Stimulated activated CD4-positive, alpha-beta T cell treated with anti-CD3 and anti-CD28 coated beads, TNF-alpha, amount 100 ng/mL, for 1 hour (primary cell): ENCODE results near the gene MATN4.
A peak's percentile ranks its signal among the peaks of the same experiment; 100 is the strongest.

ENCODE experiments used
- DNase-seq, 3 donors: peaks; one replicate each; pipeline ENCODE4 v3.0.0-alpha.2; 2020; ENCODE audit warnings: low read depth in 3 of 3, low spot score in 1 of 3

The MATN4 gene

DNA sequence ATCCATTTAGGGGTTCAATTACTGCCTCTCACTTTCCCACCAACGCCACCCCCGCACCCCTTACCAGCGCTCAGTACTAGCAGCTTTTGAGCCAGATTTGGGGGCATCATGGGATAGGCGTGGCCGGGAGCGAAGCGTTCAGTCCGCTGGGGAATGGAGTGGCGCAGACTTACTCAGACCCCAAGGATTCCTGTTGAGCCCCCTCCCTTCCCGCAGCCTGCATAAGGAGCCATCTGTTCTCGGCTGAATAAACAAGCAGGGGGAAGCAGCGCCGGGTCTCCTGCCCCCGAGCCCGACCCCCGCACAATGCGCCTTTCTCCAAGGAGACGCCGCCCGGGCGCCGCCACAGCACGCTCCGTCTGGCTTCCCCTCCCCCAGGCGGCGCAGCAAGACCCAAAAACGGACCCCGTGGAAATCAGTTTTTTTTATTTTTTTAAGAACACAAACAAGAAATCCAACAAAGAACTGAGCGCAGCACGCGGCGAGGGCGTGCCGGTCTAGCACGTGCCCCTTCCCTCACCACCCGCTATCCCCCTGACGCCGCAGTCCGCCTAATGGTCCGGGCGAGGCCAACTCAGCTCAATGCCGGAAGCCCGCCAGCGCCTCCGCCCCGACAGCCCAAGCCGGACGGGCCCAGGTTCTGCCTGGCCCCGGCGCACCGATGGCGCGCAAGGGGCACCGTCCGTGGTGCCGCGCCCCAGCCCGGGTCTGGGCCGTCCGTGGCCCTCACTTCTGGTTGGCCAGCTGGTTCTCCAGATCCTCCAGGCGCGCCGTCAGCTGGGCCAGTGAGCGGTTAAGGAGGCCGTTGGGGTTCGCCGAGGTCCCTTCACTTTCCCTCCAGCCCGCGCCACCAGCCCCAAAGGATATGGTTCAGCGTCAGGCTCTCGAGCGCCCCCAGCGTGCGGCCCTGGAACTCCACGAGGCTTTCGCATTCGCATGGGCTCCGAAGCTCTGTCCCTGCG is 14.8 kb downstream of the MATN4 start:
- DNase-seq = peak; percentile 26 to 85 (median 54)

DNA sequence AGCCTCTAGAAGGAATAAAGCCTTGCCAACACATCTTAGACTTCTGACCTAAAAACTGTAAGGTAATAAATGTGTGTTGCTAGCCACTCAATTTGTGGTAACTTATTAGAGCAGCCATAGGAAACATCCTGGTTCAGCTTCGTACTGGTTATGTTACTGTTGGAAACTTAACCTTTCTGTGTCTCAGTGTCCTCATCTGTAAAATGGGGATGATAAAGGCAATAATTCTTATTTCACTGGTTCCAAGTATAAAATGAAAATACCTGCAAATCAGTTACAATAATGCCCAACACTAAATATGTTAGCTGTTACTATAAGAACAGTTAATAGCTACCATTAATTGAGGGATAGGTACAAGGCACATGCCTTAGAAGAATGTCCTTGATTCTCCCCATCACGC is 15.8 kb downstream of the MATN4 start:
- no peak for DNase-seq

DNA sequence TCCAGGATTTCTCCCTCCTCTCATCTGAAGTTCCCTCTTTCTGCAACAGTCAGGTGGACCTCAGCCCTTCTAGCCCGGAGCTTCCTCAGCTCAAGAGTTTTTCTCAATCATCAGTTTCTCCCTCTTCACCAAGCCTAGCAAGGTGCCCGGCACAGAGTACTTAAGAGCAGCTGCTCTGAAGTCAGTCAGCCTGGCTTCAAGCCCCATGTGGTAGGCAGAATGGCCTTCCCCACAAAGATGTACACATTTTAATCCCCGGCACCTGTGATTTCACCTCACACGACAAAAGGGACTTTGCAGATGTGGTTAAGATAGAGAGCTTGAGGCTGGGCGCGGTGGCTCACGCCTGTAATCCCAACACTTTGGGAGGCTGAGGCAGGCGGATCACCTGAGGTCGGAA is 16.6 kb downstream of the MATN4 start:
- no peak for DNase-seq

DNA sequence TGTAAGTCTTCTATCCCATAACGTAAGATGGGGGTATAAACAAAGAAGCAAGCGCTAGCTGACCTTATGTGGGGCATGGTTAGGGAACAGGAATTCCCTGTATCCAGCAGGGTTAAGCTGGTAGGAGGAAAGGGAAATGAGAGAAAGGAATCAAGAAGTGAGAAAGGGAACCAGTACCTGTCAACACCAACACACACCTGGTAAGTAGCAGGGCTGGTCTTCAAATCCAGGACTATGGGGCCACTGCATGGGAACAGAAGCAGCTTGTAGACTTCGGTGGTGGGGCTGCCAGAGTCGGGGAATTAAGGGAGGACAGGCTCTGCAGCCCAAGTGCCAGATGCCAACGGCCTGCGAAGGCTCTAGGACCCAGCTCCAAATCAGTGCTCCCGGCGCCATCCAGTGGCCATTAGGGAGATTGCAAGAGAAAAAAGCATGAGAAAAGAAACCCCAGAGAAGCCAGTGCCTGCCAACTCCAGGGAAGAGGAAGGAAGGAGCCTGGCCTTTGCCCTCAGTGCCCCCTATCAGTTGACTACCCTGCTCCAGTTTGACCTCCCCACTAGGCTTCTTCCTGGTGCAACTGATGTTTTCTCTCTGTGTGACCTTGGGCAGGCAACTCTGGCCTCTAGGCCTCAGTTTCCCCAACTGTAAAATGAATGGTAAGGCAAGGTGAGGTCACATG is 17.3 kb downstream of the MATN4 start:
- DNase-seq = peak; percentile 24 to 43 (median 41)

GRCh38 chr20:45289942-45290676 is 18.0 kb downstream of the MATN4 start:
- no peak for DNase-seq

DNA sequence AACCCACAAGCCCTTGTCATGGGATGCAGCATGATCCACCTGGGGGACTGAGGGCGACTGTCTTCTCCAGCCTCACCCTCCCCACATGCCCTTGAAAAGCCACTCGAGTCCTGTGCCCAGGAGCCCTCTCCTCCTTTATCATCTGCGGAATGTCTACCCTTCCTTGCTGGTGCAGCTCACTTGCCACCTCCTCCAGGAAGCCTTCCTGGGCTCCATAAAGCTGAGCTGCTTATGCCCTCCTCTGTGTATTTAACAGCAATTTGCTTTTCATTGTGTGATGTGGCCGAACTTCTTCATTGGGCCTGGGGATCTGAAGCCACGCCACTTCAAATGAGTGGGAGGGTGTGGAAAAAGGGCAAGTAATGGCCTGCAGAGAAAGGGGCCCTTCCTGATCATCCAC is 19.2 kb downstream of the MATN4 start:
- DNase-seq = no peak

- DNase-seq = no peak
Observed at GRCh38 chr20:45288376-45288775, 19.7 kb downstream of the MATN4 start.

DNA sequence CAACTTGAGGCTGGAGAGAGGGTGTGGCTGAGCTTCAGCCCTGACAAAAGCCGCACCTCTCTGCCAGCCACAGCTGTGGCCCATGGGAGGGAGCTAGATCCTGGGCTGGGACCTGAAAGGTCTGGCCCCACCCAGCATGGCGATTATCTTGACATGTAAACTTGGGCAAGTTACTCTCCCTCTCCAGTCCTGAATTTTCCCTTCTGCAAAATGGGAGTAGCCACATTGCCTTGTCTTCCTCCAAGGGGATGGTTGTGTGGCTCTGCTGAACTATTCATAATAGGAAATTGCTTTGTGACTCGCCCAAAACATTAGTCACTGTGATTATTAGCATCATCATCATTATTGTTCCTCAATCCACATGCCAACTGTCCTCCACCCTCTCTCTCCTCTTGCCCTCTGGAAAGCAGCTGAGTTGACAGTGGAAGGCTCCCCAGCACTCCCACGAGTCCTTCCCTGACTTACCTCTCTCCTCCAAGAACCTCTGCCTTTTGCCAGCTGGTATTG is 24.5 kb downstream of the MATN4 start:
- DNase-seq = no peak

- DNase-seq = no peak
Observed at GRCh38 chr20:45282700-45283550, 25.2 kb downstream of the MATN4 start.

- no peak for DNase-seq
Observed at GRCh38 chr20:45279992-45280391, 28.1 kb downstream of the MATN4 start.

DNA sequence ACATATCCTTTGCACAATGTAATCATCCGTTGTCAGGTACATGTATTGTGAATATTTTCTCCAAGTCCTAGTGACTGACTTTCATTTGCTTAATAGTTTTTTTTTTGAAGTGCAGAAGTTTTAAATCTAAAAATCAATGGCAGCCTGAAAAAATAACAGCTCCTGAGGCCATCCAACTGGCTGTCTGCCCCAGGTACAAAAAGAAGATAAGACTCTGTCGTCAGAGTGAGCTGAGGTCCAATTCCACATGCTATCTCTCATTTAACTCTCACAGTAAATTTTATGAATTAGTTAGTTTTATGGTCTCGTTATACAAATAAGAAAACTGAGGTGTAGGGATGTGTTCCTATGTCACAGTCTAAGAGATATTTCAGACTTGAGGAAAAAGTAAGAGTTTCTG is 32.8 kb downstream of the MATN4 start:
- DNase-seq = no peak

DNA sequence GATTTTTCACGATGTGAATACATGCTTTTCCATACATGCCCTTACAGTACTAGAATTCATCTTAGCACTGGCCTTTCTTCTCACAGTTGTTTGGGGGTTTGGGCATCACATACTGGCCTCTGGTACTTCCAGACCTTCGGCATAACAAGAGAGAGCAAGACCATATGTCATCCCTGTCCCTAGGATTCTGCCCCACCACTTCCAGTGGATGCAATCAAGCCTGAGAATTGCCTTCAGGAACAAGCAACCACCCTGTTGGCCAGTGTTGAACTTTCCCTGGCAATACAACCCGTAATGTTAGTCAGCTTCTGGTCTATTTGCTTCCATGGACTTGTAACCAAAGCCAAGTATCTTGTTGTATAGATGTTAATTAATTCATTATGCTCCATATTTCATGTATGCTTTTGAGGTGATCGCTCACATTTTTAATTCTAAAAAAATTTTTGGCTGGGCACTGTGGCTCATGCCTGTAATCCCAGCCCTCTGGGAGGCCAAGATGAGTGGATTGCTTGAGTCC is 38.3 kb downstream of the MATN4 start:
- DNase-seq = no peak

DNA sequence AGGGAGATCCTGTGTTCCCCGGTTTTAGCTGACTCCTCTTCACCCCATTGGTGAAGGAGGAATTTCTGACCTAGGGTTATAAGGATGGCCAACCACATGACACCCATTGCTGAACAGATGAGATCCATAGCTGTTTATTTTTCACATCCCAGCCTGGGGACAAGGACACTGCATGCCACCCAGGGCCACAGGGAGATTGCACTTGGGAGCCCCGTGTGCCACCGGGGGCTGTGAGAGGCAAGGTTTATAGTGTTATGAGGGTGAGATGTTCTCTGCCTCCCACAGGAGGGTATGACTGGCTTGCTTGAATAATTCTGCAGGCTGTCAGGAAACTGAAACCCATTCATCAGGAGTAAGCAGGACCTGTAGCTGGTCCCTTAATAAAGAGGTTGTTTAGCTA is 39.0 kb downstream of the MATN4 start:
- no peak for DNase-seq

DNA sequence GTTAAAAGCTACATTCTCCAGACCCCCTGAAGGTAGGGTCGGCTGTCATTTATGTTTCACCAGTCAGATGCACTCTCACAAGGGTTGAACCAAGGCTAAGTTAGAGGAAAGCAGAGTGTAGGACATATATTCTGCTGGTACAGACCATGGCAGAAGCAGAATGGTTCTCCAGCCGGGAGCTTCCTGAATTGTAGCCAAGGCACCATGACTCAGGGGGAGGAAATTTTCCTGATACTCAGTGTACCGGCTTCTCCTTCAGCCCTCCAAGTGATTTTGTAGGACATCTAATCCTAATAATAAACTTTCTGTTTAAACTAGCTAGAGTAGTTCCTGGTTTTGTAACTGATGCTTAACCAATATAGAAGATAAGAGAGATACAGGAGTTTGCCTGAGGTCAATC is 39.6 kb downstream of the MATN4 start:
- no peak for DNase-seq

GRCh38 chr20:45266977-45267376 is 41.1 kb downstream of the MATN4 start:
- no peak for DNase-seq

DNA sequence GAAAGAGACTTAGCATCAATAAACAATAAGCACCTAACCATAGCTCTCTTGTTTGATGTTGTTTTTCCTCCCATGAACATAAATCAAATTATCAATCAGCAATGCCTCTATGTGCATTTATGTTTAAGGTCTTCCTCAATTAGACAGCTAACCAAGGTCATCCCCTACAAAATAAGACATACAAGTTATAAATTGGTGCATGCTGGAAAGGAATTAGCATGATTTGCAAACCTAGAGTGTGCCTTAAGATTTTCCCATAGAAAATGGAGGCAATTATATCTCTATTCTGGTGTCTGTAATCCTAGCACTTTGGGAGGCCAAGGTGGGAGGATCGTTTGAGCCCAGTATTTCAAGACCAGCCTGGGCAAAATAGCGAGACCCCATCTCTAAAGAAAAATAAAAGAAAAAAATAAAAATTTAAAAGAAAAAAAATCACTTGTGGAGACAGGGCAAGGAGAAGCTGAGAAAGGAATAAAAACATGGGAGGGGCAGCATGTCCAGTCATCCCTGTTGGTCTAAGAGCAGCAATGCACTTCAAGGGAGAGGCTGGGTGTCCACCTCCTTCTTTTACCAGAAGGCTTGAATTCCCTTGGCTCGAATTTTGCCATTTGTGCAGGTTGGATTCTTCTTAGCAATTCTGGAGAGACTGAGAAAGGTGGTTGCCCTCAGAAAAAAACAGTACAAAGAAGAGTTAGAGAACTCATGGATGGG is 44.4 kb downstream of the MATN4 start:
- no peak for DNase-seq

GRCh38 chr20:45258664-45259063 is 49.4 kb downstream of the MATN4 start:
- DNase-seq = no peak

DNA sequence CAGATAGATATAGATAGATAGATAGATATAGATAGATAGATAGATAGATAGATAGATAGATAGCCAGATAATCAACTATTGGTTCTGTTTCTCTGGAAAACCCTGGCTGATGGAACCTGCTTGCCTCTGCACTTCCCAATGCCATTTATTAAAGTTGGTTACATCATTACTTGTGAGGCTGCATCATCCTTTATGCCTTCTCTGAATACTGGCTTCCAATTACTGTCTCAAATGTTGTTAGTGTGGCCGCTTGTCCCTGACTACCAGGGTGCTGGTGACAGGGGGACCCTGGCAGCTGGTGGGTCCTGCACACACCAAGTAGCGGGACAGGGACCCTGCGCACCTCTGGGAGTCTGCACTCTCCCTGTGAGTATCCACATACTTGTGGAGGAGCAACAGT is 49.8 kb downstream of the MATN4 start:
- DNase-seq = no peak

GRCh38 chr20:45257711-45258110 is 50.4 kb downstream of the MATN4 start:
- DNase-seq = no peak

GRCh38 chr20:45257161-45257560 is 50.9 kb downstream of the MATN4 start:
- no peak for DNase-seq
